ENCODE results near the gene MCC.

The MCC gene

GRCh38 chr5:113047234-113047633 lies 441.0 kb downstream of the MCC start:
- no peak for DNase-seq
- Histone ChIP-seq H3K4me3 (ENCODE audit: insufficient read depth, low read depth, low read length, poor library complexity, severe bottlenecking) (no peak overlapping the region), H3K4me1 (ENCODE audit: control insufficient read depth, insufficient read depth, low read length, poor library complexity, severe bottlenecking) (no peaks in the 10 kb centered on the region), H3K27ac (ENCODE audit: insufficient read depth, low read length, poor library complexity, severe bottlenecking) (no peak overlapping the region), H3K36me3 (ENCODE audit: control insufficient read depth, insufficient read depth, low read length) (no peaks in the 10 kb centered on the region), H3K27me3 (replicated peaks; ENCODE audit: control insufficient read depth, insufficient read depth, low read length, poor library complexity, severe bottlenecking) (no peaks in the 10 kb centered on the region), H3K9me3 (ENCODE audit: control insufficient read depth, low read length) (no peaks in the 10 kb centered on the region)

DNA sequence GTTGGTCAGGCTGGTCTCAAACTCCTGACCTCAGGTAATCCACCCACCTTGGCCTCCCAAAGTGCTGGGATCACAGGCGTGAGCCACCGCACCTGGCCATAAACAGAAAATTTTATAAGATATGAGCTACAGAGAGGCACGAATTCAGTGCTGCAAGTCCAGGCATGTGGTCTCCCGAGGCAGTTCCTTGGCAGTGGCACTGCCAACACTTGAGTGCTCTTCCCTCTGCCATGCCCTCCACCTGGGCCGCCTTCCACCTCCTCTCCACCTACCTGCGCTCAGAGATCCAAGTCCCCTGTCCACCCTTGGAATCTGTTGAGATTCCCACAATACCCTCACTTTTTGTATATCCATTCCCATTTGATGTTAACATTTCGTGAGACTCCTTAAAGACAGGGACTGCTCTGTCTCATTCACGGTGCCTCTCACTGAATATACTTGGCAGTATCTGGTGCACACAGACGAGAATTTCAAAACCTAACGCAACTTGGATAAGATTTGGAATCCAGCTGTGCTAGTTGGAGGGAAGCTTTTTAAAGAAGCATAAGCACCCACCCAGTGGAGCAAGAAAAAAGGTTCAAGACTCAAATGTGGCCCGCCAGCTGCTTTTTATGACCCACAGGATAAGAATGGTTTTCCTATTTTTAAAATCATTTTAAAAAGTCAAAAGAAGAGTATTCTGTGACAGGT lies 443.3 kb downstream of the MCC start:
- Histone ChIP-seq H3K4me1 (ENCODE audit: control insufficient read depth, insufficient read depth, low read length, poor library complexity, severe bottlenecking) (no peaks in the 10 kb centered on the region), H3K9me3 (ENCODE audit: control insufficient read depth, low read length) (no peaks in the 10 kb centered on the region), H3K27ac (ENCODE audit: insufficient read depth, low read length, poor library complexity, severe bottlenecking) (no peak overlapping the region), H3K27me3 (replicated peaks; ENCODE audit: control insufficient read depth, insufficient read depth, low read length, poor library complexity, severe bottlenecking) (no peaks in the 10 kb centered on the region), H3K4me3 (ENCODE audit: insufficient read depth, low read depth, low read length, poor library complexity, severe bottlenecking) (no peak overlapping the region), H3K36me3 (ENCODE audit: control insufficient read depth, insufficient read depth, low read length) (no peaks in the 10 kb centered on the region)
- no peak for DNase-seq

- no peak overlapping the region for H3K4me3 ChIP-seq (ENCODE audit: insufficient read depth, low read depth, low read length, poor library complexity, severe bottlenecking)
- no peaks in the 10 kb centered on the region for H3K4me1 ChIP-seq (ENCODE audit: control insufficient read depth, insufficient read depth, low read length, poor library complexity, severe bottlenecking)
- H3K27ac ChIP-seq (ENCODE audit: insufficient read depth, low read length, poor library complexity, severe bottlenecking), result no peak overlapping the region
- DNase-seq, result no peak
- no peaks in the 10 kb centered on the region for H3K9me3 ChIP-seq (ENCODE audit: control insufficient read depth, low read length)
- H3K27me3 ChIP-seq (replicated peaks; ENCODE audit: control insufficient read depth, insufficient read depth, low read length, poor library complexity, severe bottlenecking), result no peaks in the 10 kb centered on the region
- no peaks in the 10 kb centered on the region for H3K36me3 ChIP-seq (ENCODE audit: control insufficient read depth, insufficient read depth, low read length)
Measured at GRCh38 chr5:113043491-113043931, 444.7 kb downstream of the MCC start.

GRCh38 chr5:113042491-113043243 lies 445.6 kb downstream of the MCC start:
- Histone ChIP-seq H3K9me3 (ENCODE audit: control insufficient read depth, low read length) (no peaks in the 10 kb centered on the region), H3K4me3 (ENCODE audit: insufficient read depth, low read depth, low read length, poor library complexity, severe bottlenecking) (no peak overlapping the region), H3K36me3 (ENCODE audit: control insufficient read depth, insufficient read depth, low read length) (no peaks in the 10 kb centered on the region), H3K27ac (ENCODE audit: insufficient read depth, low read length, poor library complexity, severe bottlenecking) (no peak overlapping the region), H3K27me3 (replicated peaks; ENCODE audit: control insufficient read depth, insufficient read depth, low read length, poor library complexity, severe bottlenecking) (no peaks in the 10 kb centered on the region), H3K4me1 (ENCODE audit: control insufficient read depth, insufficient read depth, low read length, poor library complexity, severe bottlenecking) (no peaks in the 10 kb centered on the region)
- DNase-seq, result no peak

GRCh38 chr5:113040672-113041260 lies 447.5 kb downstream of the MCC start:
- no peaks in the 10 kb centered on the region for H3K4me1 ChIP-seq (ENCODE audit: control insufficient read depth, insufficient read depth, low read length, poor library complexity, severe bottlenecking)
- no peak overlapping the region for H3K4me3 ChIP-seq (ENCODE audit: insufficient read depth, low read depth, low read length, poor library complexity, severe bottlenecking)
- no peaks in the 10 kb centered on the region for H3K9me3 ChIP-seq (ENCODE audit: control insufficient read depth, low read length)
- no peaks in the 10 kb centered on the region for H3K27me3 ChIP-seq (replicated peaks; ENCODE audit: control insufficient read depth, insufficient read depth, low read length, poor library complexity, severe bottlenecking)
- no peak for DNase-seq
- H3K27ac ChIP-seq (ENCODE audit: insufficient read depth, low read length, poor library complexity, severe bottlenecking), result no peak overlapping the region
- no peaks in the 10 kb centered on the region for H3K36me3 ChIP-seq (ENCODE audit: control insufficient read depth, insufficient read depth, low read length)

- no peak overlapping the region for H3K4me3 ChIP-seq (ENCODE audit: insufficient read depth, low read depth, low read length, poor library complexity, severe bottlenecking)
- H3K36me3 ChIP-seq (ENCODE audit: control insufficient read depth, insufficient read depth, low read length), result no peaks in the 10 kb centered on the region
- no peak for DNase-seq
- H3K4me1 ChIP-seq (ENCODE audit: control insufficient read depth, insufficient read depth, low read length, poor library complexity, severe bottlenecking), result no peaks in the 10 kb centered on the region
- H3K9me3 ChIP-seq (ENCODE audit: control insufficient read depth, low read length), result no peaks in the 10 kb centered on the region
- H3K27ac ChIP-seq (ENCODE audit: insufficient read depth, low read length, poor library complexity, severe bottlenecking), result no peak overlapping the region
- no peaks in the 10 kb centered on the region for H3K27me3 ChIP-seq (replicated peaks; ENCODE audit: control insufficient read depth, insufficient read depth, low read length, poor library complexity, severe bottlenecking)
Measured at GRCh38 chr5:113039934-113040285, 448.3 kb downstream of the MCC start.

DNA sequence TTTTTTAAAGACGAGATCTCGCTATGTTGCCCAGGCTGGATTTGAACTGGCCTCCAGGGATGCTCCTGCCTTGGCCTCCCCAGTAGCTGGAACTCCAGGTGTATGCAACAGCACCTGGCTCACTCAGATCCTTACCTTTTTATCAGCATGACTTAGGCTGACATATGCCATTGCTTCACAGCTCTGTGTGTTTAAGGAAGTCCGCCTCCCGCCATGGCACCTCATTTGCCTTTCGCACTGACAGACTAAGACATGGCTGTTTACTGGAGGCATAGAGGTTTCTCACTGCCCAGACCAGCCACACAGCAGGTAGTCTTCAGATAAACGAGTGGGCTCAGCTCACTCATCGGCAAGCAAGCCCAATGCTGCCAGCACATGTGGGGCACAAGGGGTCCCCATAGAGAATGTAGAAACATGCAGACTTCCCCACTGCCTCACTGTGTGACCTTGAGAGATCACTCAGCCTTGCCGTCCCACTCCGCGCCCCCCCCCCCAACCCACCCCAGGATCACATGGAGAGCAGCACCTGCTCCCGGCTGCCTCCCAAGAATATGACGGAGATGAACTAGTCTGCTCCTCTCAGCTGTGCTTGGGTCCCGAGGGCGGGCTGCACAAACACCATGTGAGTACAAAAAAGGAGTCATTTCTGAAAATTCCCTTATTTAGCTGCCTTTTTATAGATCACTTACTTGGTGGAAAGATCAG lies 448.9 kb downstream of the MCC start:
- Histone ChIP-seq H3K4me1 (ENCODE audit: control insufficient read depth, insufficient read depth, low read length, poor library complexity, severe bottlenecking) (no peaks in the 10 kb centered on the region), H3K9me3 (ENCODE audit: control insufficient read depth, low read length) (no peaks in the 10 kb centered on the region), H3K4me3 (ENCODE audit: insufficient read depth, low read depth, low read length, poor library complexity, severe bottlenecking) (no peak overlapping the region), H3K36me3 (ENCODE audit: control insufficient read depth, insufficient read depth, low read length) (no peaks in the 10 kb centered on the region), H3K27ac (ENCODE audit: insufficient read depth, low read length, poor library complexity, severe bottlenecking) (no peak overlapping the region), H3K27me3 (replicated peaks; ENCODE audit: control insufficient read depth, insufficient read depth, low read length, poor library complexity, severe bottlenecking) (no peaks in the 10 kb centered on the region)
- DNase-seq, result no peak

DNA sequence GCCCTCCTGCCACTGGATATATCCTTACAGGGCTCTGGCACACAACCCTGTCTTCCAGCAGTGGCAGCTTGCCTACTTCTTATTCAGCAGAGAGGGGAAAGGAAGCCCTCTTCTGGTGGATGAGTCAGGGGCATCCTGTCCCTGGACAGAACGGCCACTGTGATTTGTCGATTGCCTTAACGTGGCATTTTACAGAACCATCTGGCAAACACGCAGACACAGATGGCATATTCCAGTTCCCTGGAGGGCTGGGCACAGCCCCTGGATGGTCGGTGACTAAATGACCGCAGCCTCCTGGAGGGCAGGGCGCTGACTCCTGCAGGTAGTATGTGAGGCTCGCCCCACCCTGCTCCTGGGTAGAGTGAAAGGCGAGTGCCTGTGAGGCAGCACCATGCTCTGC lies 449.5 kb downstream of the MCC start:
- Histone ChIP-seq H3K9me3 (ENCODE audit: control insufficient read depth, low read length) (no peaks in the 10 kb centered on the region), H3K27me3 (replicated peaks; ENCODE audit: control insufficient read depth, insufficient read depth, low read length, poor library complexity, severe bottlenecking) (no peaks in the 10 kb centered on the region), H3K27ac (ENCODE audit: insufficient read depth, low read length, poor library complexity, severe bottlenecking) (no peak overlapping the region), H3K36me3 (ENCODE audit: control insufficient read depth, insufficient read depth, low read length) (no peaks in the 10 kb centered on the region), H3K4me3 (ENCODE audit: insufficient read depth, low read depth, low read length, poor library complexity, severe bottlenecking) (no peak overlapping the region), H3K4me1 (ENCODE audit: control insufficient read depth, insufficient read depth, low read length, poor library complexity, severe bottlenecking) (no peaks in the 10 kb centered on the region)
- no peak for DNase-seq

GRCh38 chr5:113038136-113038535 lies 450.1 kb downstream of the MCC start:
- DNase-seq, result no peak
- H3K4me3 ChIP-seq (ENCODE audit: insufficient read depth, low read depth, low read length, poor library complexity, severe bottlenecking), result no peak overlapping the region
- no peaks in the 10 kb centered on the region for H3K4me1 ChIP-seq (ENCODE audit: control insufficient read depth, insufficient read depth, low read length, poor library complexity, severe bottlenecking)
- H3K27ac ChIP-seq (ENCODE audit: insufficient read depth, low read length, poor library complexity, severe bottlenecking), result no peak overlapping the region
- H3K27me3 ChIP-seq (replicated peaks; ENCODE audit: control insufficient read depth, insufficient read depth, low read length, poor library complexity, severe bottlenecking), result no peaks in the 10 kb centered on the region
- H3K36me3 ChIP-seq (ENCODE audit: control insufficient read depth, insufficient read depth, low read length), result no peaks in the 10 kb centered on the region
- H3K9me3 ChIP-seq (ENCODE audit: control insufficient read depth, low read length), result no peaks in the 10 kb centered on the region

DNA sequence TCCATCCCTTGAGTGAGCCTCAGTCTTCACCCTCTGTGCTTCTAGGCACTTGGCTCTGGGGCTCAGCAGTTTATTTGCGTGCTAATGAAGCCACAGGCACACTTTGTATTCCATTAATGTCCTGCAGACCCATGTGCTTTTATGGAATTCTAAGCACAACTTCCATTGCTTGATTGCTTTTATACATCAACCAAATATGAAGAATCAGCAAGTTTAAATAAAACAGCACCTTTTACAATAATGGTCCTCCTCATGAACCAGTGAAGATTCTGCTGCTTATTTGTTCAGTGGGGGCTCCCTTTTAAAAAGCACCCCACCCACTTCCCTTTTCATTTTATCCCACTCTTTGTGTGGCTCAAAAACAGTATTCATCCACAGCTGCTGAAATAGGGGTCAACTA lies 451.4 kb downstream of the MCC start:
- Histone ChIP-seq H3K36me3 (ENCODE audit: control insufficient read depth, insufficient read depth, low read length) (no peaks in the 10 kb centered on the region), H3K9me3 (ENCODE audit: control insufficient read depth, low read length) (no peaks in the 10 kb centered on the region)

More for the DNA sequence above, 451.4 kb downstream of the MCC start:
- H3K27ac ChIP-seq (ENCODE audit: insufficient read depth, low read length, poor library complexity, severe bottlenecking), result no peak overlapping the region
- no peak for DNase-seq
- no peak overlapping the region for H3K4me3 ChIP-seq (ENCODE audit: insufficient read depth, low read depth, low read length, poor library complexity, severe bottlenecking)
- H3K27me3 ChIP-seq (replicated peaks; ENCODE audit: control insufficient read depth, insufficient read depth, low read length, poor library complexity, severe bottlenecking), result no peaks in the 10 kb centered on the region
- H3K4me1 ChIP-seq (ENCODE audit: control insufficient read depth, insufficient read depth, low read length, poor library complexity, severe bottlenecking), result no peaks in the 10 kb centered on the region
